ENCODE results near the gene FAM124A. TPM values are rescaled to one million over a fixed set of nuclear protein-coding genes. Genes with fewer than 3 reads are reported as not detected.

The FAM124A gene
- total and polyA plus RNA-seq, 2 of the 8 experiments (the other 6 are each of a cell fraction or from before 2014, with no cell fraction given), result 40.7 to 49.9 TPM

DNA sequence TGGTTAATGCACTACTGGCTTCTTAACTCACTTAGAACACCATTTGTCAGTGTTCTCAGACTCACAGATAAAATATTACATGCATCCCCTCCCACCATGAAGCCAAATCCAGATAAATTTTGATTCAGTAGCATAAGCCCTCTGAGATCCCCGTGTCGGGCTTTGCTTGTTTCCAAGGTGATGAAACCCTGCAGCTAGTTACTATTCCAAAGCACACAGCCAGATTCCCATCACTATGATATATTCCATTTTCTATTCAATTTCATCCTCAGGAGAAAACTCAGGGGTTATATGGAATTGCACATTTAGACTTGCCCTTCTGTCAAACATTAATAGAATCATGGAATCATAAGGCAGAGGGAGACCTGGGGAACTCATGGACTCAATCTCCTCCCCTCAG, 9.4 kb upstream of the FAM124A start:
- Histone ChIP-seq H2BK20ac (ENCODE audit: low read length) (peak overlapping the region; percentile 62; the same call in 1 of the 2 replicates), H2BK15ac (ENCODE audit: low read length) (no peak overlapping the region), H3K4me2 (ENCODE audit: insufficient read depth in 1 of 2, low read depth in 2 of 2, low read length in 2 of 2) (no peak overlapping the region), H3K14ac (ENCODE audit: insufficient read length) (no peak overlapping the region), H2BK120ac (replicated peaks; ENCODE audit: low read depth, low read length) (peak overlapping the region; percentile 39), H3K4ac (replicated peaks; ENCODE audit: insufficient read length, low read depth, low read length) (no peak overlapping the region), H3K56ac (replicated peaks; ENCODE audit: insufficient read length, low read depth, low read length) (no peak overlapping the region), H2BK5ac (ENCODE audit: low read depth, low read length) (peak overlapping the region; percentile 50; the same call in 1 of the 2 replicates), H2BK12ac (ENCODE audit: low read depth, low read length) (no peak overlapping the region), H3K79me1 (ENCODE audit: low read depth, low read length) (no peaks in the 10 kb centered on the region), H3K23me2 (ENCODE audit: low read depth, low read length) (no peaks in the 10 kb centered on the region), H3K27me3 (replicated peaks in 1 of 4; ENCODE audit: control insufficient read depth in 3 of 4, extremely low read depth in 1 of 4, insufficient read depth in 3 of 4, low read length in 3 of 4) (no peaks in the 10 kb centered on the region; a peak in 1 of 7 replicates), H2AK5ac (ENCODE audit: low read depth, low read length) (no peak overlapping the region), H4K20me1 (replicated peaks in 1 of 2; ENCODE audit: control insufficient read depth in 1 of 2, insufficient read depth in 2 of 2, low read length in 2 of 2) (no peaks in the 10 kb centered on the region), H3K4me1 (replicated peaks in 1 of 4; ENCODE audit: control insufficient read depth in 3 of 4, insufficient read depth in 4 of 4, low read length in 3 of 4) (peaks cover 2 to 9% (median 4%) of the 10 kb centered on the region in 4 experiments; a peak in 4 of 7 replicates), H4K91ac (replicated peaks; ENCODE audit: insufficient read length, low read length) (no peak overlapping the region), H2AFZ (ENCODE audit: low read length) (no peak overlapping the region), H3K9ac (replicated peaks in 1 of 4; ENCODE audit: extremely low read depth in 1 of 4, low read depth in 3 of 4, low read length in 3 of 4) (no peak overlapping the region), H3K23ac (ENCODE audit: insufficient read length) (no peak overlapping the region), H3K36me3 (ENCODE audit: control insufficient read depth in 2 of 4, insufficient read depth in 4 of 4, low read length in 3 of 4) (no peaks in the 10 kb centered on the region), H3K9me3 (ENCODE audit: insufficient read depth in 2 of 2, low read depth in 1 of 2, low read length in 1 of 2) (0 out of 4 replicates have a peak, but pooled peaks cover 0 to 3% of the 10 kb centered on the region in 2 experiments), H3K79me2 (ENCODE audit: control insufficient read depth in 1 of 2, insufficient read depth in 2 of 2, low read length in 2 of 2) (no peaks in the 10 kb centered on the region), H3K27ac (ENCODE audit: low read depth, low read length) (no peak overlapping the region), H3K4me3 (ENCODE audit: extremely low read depth in 1 of 4, insufficient read depth in 2 of 4, low read depth in 3 of 4, low read length in 4 of 4) (no peak overlapping the region), H4K5ac (ENCODE audit: insufficient read length, low read depth, low read length) (no peak overlapping the region), H4K8ac (ENCODE audit: extremely low read depth, insufficient read depth, low read length) (no peak overlapping the region), H3K18ac (ENCODE audit: extremely low read depth, low read length) (no peak overlapping the region)
- WGBS, 2 experiments (ENCODE audit: extremely low coverage in 1 of 2, insufficient coverage in 1 of 2, insufficient read length in 1 of 2, insufficient replicate concordance in 2 of 2, low coverage in 1 of 2, low lambda C conversion rate in 2 of 2, missing lambda C conversion rate in 1 of 2), result 100% methylated on average over 2 of the region's 2 CpGs; no CpG with 5 or more reads in 1 of the 2 experiments
- DNase-seq (ENCODE audit: low read depth in 1 of 2, low spot score in 2 of 2) (peak in 1 of 2 experiments; percentile 23), FAIRE-seq (no peak)
- CTCF ChIA-PET (ENCODE audit: partially characterized antibody), result interaction anchor here (1.2 kb wide), 1 partner anchor 17 kb away, joined by 3 read pairs; no protein-coding TSS in a partner anchor
- POLR2A ChIA-PET (ENCODE audit: partially characterized antibody), result interaction anchor here (1.2 to 6.1 kb wide), 3 partner anchors 11 to 36 kb away, joined by 4 to 24 read pairs (median 5); no protein-coding TSS in a partner anchor
- TF ChIP-seq TAF1 (IDR thresholded peaks at IDR 0.05; ENCODE audit: low read depth, low read length) (no peak), SP1 (IDR thresholded peaks at IDR 0.05; ENCODE audit: low read depth, low read length) (no peak), PHF8 (conservative IDR thresholded peaks at IDR 0.05; ENCODE audit: low read depth, low read length) (no peak), POLR2A (IDR thresholded peaks at IDR 0.05; ENCODE audit: control extremely low read depth in 1 of 2, low read depth in 2 of 2, low read length in 2 of 2) (no peak), SIN3A (conservative IDR thresholded peaks at IDR 0.05 in 1 of 2, IDR thresholded peaks at IDR 0.05 in 1 of 2; ENCODE audit: low read depth in 1 of 2, low read length in 2 of 2) (no peak), TEAD4 (IDR thresholded peaks at IDR 0.05; ENCODE audit: low read depth, low read length) (no peak), RFX5 (IDR thresholded peaks at IDR 0.05; ENCODE audit: borderline replicate concordance, low read depth, low read length) (no peak), GABPA (IDR thresholded peaks at IDR 0.05; ENCODE audit: borderline replicate concordance, insufficient read depth, low read length) (no peak), SIRT6 (IDR thresholded peaks at IDR 0.05; ENCODE audit: low read length) (no peak), RNF2 (IDR thresholded peaks at IDR 0.05; ENCODE audit: borderline replicate concordance, low read depth, low read length, missing control alignments, poor library complexity, severe bottlenecking) (no peak), JUN (IDR thresholded peaks at IDR 0.05; ENCODE audit: low read depth, low read length) (no peak)
- TF ChIP-seq, protein P1, sequence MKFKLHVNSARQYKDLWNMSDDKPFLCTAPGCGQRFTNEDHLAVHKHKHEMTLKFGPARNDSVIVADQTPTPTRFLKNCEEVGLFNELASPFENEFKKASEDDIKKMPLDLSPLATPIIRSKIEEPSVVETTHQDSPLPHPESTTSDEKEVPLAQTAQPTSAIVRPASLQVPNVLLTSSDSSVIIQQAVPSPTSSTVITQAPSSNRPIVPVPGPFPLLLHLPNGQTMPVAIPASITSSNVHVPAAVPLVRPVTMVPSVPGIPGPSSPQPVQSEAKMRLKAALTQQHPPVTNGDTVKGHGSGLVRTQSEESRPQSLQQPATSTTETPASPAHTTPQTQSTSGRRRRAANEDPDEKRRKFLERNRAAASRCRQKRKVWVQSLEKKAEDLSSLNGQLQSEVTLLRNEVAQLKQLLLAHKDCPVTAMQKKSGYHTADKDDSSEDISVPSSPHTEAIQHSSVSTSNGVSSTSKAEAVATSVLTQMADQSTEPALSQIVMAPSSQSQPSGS (IDR thresholded peaks at IDR 0.05; ENCODE audit: low read length), result no peak

Data from H1 (cell line).